ENCODE data around the gene PARD3.

DNA sequence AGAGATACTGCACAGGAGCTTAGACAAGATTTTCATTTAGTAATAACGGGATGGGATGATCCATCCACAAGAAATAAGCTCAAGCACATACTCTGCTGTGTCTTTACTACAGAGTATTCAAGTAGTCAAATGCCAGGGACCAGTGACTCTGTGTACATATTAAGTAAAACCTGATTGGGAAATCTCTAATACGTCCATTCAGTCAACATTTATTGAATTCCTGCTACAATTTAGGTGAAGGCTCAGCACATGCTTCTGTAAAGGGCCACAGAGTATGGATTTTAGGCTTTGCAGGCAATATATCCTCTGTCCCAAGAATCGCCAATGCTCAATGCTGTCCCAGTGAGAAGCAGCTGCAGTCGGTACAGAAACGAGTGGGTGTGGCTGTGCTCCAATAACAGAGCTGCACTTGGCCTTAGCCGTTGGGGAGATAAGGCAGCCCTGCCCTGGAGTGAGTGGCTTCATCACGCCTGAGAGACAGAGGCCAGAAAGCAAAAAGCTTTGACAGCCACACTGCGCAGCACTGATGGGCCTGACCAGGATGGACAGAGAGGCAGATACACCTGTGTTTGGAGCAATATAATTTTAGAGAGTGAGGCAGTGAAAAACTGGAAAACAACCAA lies 186.8 kb downstream of the PARD3 start:
- no peak for TF ChIP-seq POLR2A (IDR thresholded peaks at IDR 0.05; ENCODE audit: low read length)
- TF ChIP-seq, protein P1, sequence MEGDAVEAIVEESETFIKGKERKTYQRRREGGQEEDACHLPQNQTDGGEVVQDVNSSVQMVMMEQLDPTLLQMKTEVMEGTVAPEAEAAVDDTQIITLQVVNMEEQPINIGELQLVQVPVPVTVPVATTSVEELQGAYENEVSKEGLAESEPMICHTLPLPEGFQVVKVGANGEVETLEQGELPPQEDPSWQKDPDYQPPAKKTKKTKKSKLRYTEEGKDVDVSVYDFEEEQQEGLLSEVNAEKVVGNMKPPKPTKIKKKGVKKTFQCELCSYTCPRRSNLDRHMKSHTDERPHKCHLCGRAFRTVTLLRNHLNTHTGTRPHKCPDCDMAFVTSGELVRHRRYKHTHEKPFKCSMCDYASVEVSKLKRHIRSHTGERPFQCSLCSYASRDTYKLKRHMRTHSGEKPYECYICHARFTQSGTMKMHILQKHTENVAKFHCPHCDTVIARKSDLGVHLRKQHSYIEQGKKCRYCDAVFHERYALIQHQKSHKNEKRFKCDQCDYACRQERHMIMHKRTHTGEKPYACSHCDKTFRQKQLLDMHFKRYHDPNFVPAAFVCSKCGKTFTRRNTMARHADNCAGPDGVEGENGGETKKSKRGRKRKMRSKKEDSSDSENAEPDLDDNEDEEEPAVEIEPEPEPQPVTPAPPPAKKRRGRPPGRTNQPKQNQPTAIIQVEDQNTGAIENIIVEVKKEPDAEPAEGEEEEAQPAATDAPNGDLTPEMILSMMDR (IDR thresholded peaks at IDR 0.05), result no peak
- TF ChIP-seq JUNB (IDR thresholded peaks at IDR 0.05), result no peak

Data from A549 (cell line).